HEK293 (cell line): ENCODE measurements around the gene USP5.

ENCODE experiments used
- FEZF1 ChIP-seq: fragments of 450-650 bp; formaldehyde crosslinking; IDR thresholded peaks from 2 replicates; pipeline ENCODE4 v1.5.1; 2016; ENCODE audit warnings: missing biosample characterization, missing genetic modification characterization
- GLIS1 ChIP-seq: fragments of 450-650 bp; formaldehyde crosslinking; IDR thresholded peaks from 2 replicates; pipeline ENCODE4 v1.5.1; 2016; ENCODE audit warnings: missing biosample characterization, missing genetic modification characterization
- KLF1 ChIP-seq: fragments of 450-650 bp; formaldehyde crosslinking; IDR thresholded peaks from 2 replicates; pipeline ENCODE4 v1.5.1; 2016; ENCODE audit warnings: missing biosample characterization, missing genetic modification characterization
- KLF9 ChIP-seq: fragments of 450-650 bp; formaldehyde crosslinking; IDR thresholded peaks from 2 replicates; pipeline ENCODE4 v1.5.1; 2016; ENCODE audit warnings: missing biosample characterization, missing genetic modification characterization, low read depth
- MYNN ChIP-seq: fragments of 450-650 bp; formaldehyde crosslinking; IDR thresholded peaks from 2 replicates; pipeline ENCODE4 v1.5.1; 2016; ENCODE audit warnings: missing biosample characterization, missing genetic modification characterization, borderline replicate concordance
- OVOL3 ChIP-seq: fragments of 450-650 bp; formaldehyde crosslinking; IDR thresholded peaks from 2 replicates; pipeline ENCODE4 v1.5.1; 2016; ENCODE audit warnings: missing biosample characterization, missing genetic modification characterization
- SCRT2 ChIP-seq: fragments of 450-650 bp; formaldehyde crosslinking; IDR thresholded peaks from 2 replicates; pipeline ENCODE4 v1.5.1; 2016; ENCODE audit warnings: missing biosample characterization, missing genetic modification characterization
- TCF7L2 ChIP-seq: IDR thresholded peaks from 2 replicates; pipeline ENCODE4 v1.6.1; 2011; ENCODE audit warnings: low read depth, mild to moderate bottlenecking, inconsistent platforms, low read length, moderate library complexity, borderline replicate concordance
- ZBTB21 ChIP-seq: fragments of 450-650 bp; formaldehyde crosslinking; IDR thresholded peaks from 2 replicates; pipeline ENCODE4 v1.5.1; 2017; ENCODE audit warnings: missing biosample characterization, missing genetic modification characterization
- ZFP3 ChIP-seq: fragments of 450-650 bp; formaldehyde crosslinking; IDR thresholded peaks from 2 replicates; pipeline ENCODE4 v1.5.1; 2016; ENCODE audit warnings: low read depth, missing biosample characterization, missing genetic modification characterization
- ZFP37 ChIP-seq: fragments of 450-650 bp; formaldehyde crosslinking; IDR thresholded peaks from 2 replicates; pipeline ENCODE4 v1.5.1; 2016; ENCODE audit warnings: missing biosample characterization, missing genetic modification characterization
- ZNF10 ChIP-seq: fragments of 450-650 bp; formaldehyde crosslinking; IDR thresholded peaks from 2 replicates; pipeline ENCODE4 v1.5.1; 2017; ENCODE audit warnings: missing biosample characterization, missing genetic modification characterization
- ZNF157 ChIP-seq: fragments of 450-650 bp; formaldehyde crosslinking; IDR thresholded peaks from 2 replicates; pipeline ENCODE4 v1.5.1; 2016; ENCODE audit warnings: missing biosample characterization, missing genetic modification characterization
- ZNF302 ChIP-seq: fragments of 450-650 bp; formaldehyde crosslinking; IDR thresholded peaks from 2 replicates; pipeline ENCODE4 v1.5.1; 2016; ENCODE audit warnings: missing biosample characterization, missing genetic modification characterization, low read depth
- ZNF311 ChIP-seq: fragments of 450-650 bp; formaldehyde crosslinking; IDR thresholded peaks from 2 replicates; pipeline ENCODE4 v1.5.1; 2017; ENCODE audit warnings: missing biosample characterization, missing genetic modification characterization, borderline replicate concordance
- ZNF416 ChIP-seq: fragments of 450-650 bp; formaldehyde crosslinking; IDR thresholded peaks from 2 replicates; pipeline ENCODE4 v1.5.1; 2016; ENCODE audit warnings: missing biosample characterization, missing genetic modification characterization
- ZNF510 ChIP-seq: fragments of 450-650 bp; formaldehyde crosslinking; IDR thresholded peaks from 2 replicates; pipeline ENCODE4 v1.5.1; 2018; ENCODE audit warnings: mild to moderate bottlenecking, missing genetic modification characterization, missing biosample characterization; ENCODE audit not compliant: insufficient replicate concordance
- ZNF558 ChIP-seq: fragments of 450-650 bp; formaldehyde crosslinking; IDR thresholded peaks from 2 replicates; pipeline ENCODE4 v1.5.1; 2016; ENCODE audit warnings: missing biosample characterization, missing genetic modification characterization
- ZNF561 ChIP-seq: fragments of 450-650 bp; IDR thresholded peaks from 2 replicates; pipeline ENCODE4 v1.5.1; 2018; ENCODE audit warnings: missing biosample characterization, missing genetic modification characterization, borderline replicate concordance
- ZNF624 ChIP-seq: fragments of 450-650 bp; formaldehyde crosslinking; IDR thresholded peaks from 2 replicates; pipeline ENCODE4 v1.5.1; 2017; ENCODE audit warnings: missing biosample characterization, missing genetic modification characterization
- ZNF654 ChIP-seq: fragments of 450-650 bp; formaldehyde crosslinking; IDR thresholded peaks from 2 replicates; pipeline ENCODE4 v1.5.1; 2016; ENCODE audit warnings: low read depth, missing biosample characterization, missing genetic modification characterization
- ZNF660 ChIP-seq: fragments of 450-650 bp; IDR thresholded peaks from 2 replicates; pipeline ENCODE4 v1.5.1; 2018; ENCODE audit warnings: missing biosample characterization, mild to moderate bottlenecking, missing genetic modification characterization
- ZNF677 ChIP-seq: fragments of 450-650 bp; IDR thresholded peaks from 2 replicates; pipeline ENCODE4 v1.5.0; 2018; ENCODE audit warnings: missing biosample characterization, mild to moderate bottlenecking, missing genetic modification characterization, moderate library complexity
- ZNF768 ChIP-seq: fragments of 450-650 bp; formaldehyde crosslinking; IDR thresholded peaks from 2 replicates; pipeline ENCODE4 v1.5.1; 2018; ENCODE audit warnings: missing biosample characterization, mild to moderate bottlenecking, missing genetic modification characterization
- ZNF791 ChIP-seq: fragments of 450-650 bp; formaldehyde crosslinking; IDR thresholded peaks from 2 replicates; pipeline ENCODE4 v1.5.1; 2016; ENCODE audit warnings: missing biosample characterization, missing genetic modification characterization
- TF ChIP-seq, protein P1 (sequence below): fragments of 450-650 bp; formaldehyde crosslinking; IDR thresholded peaks from 2 replicates; pipeline ENCODE4 v1.5.1; 2016; ENCODE audit warnings: missing biosample characterization, missing genetic modification characterization
- TF ChIP-seq, protein P2 (sequence below): fragments of 450-650 bp; formaldehyde crosslinking; IDR thresholded peaks from 2 replicates; pipeline ENCODE4 v1.5.1; 2016; ENCODE audit warnings: missing biosample characterization, missing genetic modification characterization
- TF ChIP-seq, protein P3 (sequence below): fragments of 450-650 bp; formaldehyde crosslinking; IDR thresholded peaks from 2 replicates; pipeline ENCODE4 v1.5.1; 2016; ENCODE audit warnings: missing biosample characterization, missing genetic modification characterization, borderline replicate concordance
- TF ChIP-seq, protein P4 (sequence below): fragments of 450-650 bp; formaldehyde crosslinking; IDR thresholded peaks from 2 replicates; pipeline ENCODE4 v1.5.1; 2016; ENCODE audit warnings: missing biosample characterization, missing genetic modification characterization

USP5 gene

DNA sequence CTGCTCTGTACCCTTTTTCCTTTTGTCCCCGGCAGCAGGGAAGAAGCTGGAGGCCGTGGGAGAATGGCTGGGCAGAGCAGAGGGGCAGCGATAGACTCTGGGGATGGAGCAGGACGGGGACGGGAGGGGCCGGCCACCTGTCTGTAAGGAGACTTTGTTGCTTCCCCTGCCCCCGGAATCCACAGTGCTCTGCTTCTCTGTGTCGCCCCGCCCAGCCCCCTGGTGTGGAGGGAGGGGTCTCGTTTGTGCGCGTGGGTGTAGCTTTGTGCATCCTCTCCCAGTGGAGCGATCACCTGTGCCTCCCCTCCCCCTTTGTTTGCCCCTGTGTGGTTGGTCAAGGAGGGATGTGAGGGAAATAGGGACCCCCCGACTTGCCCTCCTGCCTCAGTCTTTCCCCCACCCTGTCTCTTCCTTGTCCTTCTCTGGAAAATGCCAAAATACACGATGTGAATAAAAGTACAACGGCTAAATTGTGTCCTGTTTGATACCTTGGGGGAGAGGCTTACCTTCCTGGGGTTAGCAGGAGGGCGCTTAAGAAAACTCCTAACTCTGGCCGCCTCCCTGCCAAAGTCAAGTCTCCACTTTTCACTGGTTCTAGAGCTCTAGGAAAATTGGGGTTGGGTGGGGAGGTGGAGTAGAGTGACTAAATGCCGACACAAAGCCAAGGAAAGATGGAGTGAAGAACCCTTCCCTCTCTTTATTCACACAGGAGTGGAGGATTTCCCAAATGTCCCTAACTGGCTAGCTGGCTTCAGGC lies 14.4 kb downstream of the USP5 start (continued):
- TF ChIP-seq SCRT2 (tag by site-specific recombination) (peak; percentile 45; the same call in 1 of the 2 replicates), GLIS1 (tag by site-specific recombination) (0 out of 2 replicates have a peak, but pooled peaks have one; percentile 7), ZNF624 (tag by site-specific recombination) (no peak), ZNF510 (tag by site-specific recombination) (no peak), ZNF10 (tag by site-specific recombination) (no peak), OVOL3 (no peak), ZNF157 (tag by site-specific recombination) (no peak), FEZF1 (tag by site-specific recombination) (no peak), ZNF558 (tag by site-specific recombination) (no peak), ZNF561 (no peak), ZFP37 (tag by site-specific recombination) (no peak), ZNF416 (no peak), ZBTB21 (tag by site-specific recombination) (no peak), ZNF768 (tag by site-specific recombination) (no peak), ZNF791 (tag by site-specific recombination) (no peak), ZFP3 (tag by site-specific recombination) (no peak), KLF9 (tag by site-specific recombination) (no peak), ZNF654 (tag by site-specific recombination) (no peak), TCF7L2 (no peak), MYNN (tag by site-specific recombination) (no peak), ZNF302 (tag by site-specific recombination) (no peak), ZNF311 (tag by site-specific recombination) (no peak), ZNF660 (no peak), KLF1 (tag by site-specific recombination) (peak; percentile 90), ZNF677 (tag by site-specific recombination) (no peak)
- TF ChIP-seq, protein P1, sequence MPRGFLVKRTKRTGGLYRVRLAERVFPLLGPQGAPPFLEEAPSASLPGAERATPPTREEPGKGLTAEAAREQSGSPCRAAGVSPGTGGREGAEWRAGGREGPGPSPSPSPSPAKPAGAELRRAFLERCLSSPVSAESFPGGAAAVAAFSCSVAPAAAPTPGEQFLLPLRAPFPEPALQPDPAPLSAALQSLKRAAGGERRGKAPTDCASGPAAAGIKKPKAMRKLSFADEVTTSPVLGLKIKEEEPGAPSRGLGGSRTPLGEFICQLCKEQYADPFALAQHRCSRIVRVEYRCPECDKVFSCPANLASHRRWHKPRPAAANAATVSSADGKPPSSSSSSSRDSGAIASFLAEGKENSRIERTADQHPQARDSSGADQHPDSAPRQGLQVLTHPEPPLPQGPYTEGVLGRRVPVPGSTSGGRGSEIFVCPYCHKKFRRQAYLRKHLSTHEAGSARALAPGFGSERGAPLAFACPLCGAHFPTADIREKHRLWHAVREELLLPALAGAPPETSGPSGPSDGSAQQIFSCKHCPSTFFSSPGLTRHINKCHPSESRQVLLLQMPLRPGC (tag by site-specific recombination) = no peak
- TF ChIP-seq, protein P2, sequence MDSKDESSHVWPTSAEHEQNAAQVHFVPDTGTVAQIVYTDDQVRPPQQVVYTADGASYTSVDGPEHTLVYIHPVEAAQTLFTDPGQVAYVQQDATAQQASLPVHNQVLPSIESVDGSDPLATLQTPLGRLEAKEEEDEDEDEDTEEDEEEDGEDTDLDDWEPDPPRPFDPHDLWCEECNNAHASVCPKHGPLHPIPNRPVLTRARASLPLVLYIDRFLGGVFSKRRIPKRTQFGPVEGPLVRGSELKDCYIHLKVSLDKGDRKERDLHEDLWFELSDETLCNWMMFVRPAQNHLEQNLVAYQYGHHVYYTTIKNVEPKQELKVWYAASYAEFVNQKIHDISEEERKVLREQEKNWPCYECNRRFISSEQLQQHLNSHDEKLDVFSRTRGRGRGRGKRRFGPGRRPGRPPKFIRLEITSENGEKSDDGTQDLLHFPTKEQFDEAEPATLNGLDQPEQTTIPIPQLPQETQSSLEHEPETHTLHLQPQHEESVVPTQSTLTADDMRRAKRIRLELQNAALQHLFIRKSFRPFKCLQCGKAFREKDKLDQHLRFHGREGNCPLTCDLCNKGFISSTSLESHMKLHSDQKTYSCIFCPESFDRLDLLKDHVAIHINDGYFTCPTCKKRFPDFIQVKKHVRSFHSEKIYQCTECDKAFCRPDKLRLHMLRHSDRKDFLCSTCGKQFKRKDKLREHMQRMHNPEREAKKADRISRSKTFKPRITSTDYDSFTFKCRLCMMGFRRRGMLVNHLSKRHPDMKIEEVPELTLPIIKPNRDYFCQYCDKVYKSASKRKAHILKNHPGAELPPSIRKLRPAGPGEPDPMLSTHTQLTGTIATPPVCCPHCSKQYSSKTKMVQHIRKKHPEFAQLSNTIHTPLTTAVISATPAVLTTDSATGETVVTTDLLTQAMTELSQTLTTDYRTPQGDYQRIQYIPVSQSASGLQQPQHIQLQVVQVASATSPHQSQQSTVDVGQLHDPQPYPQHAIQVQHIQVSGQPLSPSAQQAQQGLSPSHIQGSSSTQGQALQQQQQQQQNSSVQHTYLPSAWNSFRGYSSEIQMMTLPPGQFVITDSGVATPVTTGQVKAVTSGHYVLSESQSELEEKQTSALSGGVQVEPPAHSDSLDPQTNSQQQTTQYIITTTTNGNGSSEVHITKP = 0 out of 2 replicates have a peak, but pooled peaks have one; percentile 37
- TF ChIP-seq, protein P3, sequence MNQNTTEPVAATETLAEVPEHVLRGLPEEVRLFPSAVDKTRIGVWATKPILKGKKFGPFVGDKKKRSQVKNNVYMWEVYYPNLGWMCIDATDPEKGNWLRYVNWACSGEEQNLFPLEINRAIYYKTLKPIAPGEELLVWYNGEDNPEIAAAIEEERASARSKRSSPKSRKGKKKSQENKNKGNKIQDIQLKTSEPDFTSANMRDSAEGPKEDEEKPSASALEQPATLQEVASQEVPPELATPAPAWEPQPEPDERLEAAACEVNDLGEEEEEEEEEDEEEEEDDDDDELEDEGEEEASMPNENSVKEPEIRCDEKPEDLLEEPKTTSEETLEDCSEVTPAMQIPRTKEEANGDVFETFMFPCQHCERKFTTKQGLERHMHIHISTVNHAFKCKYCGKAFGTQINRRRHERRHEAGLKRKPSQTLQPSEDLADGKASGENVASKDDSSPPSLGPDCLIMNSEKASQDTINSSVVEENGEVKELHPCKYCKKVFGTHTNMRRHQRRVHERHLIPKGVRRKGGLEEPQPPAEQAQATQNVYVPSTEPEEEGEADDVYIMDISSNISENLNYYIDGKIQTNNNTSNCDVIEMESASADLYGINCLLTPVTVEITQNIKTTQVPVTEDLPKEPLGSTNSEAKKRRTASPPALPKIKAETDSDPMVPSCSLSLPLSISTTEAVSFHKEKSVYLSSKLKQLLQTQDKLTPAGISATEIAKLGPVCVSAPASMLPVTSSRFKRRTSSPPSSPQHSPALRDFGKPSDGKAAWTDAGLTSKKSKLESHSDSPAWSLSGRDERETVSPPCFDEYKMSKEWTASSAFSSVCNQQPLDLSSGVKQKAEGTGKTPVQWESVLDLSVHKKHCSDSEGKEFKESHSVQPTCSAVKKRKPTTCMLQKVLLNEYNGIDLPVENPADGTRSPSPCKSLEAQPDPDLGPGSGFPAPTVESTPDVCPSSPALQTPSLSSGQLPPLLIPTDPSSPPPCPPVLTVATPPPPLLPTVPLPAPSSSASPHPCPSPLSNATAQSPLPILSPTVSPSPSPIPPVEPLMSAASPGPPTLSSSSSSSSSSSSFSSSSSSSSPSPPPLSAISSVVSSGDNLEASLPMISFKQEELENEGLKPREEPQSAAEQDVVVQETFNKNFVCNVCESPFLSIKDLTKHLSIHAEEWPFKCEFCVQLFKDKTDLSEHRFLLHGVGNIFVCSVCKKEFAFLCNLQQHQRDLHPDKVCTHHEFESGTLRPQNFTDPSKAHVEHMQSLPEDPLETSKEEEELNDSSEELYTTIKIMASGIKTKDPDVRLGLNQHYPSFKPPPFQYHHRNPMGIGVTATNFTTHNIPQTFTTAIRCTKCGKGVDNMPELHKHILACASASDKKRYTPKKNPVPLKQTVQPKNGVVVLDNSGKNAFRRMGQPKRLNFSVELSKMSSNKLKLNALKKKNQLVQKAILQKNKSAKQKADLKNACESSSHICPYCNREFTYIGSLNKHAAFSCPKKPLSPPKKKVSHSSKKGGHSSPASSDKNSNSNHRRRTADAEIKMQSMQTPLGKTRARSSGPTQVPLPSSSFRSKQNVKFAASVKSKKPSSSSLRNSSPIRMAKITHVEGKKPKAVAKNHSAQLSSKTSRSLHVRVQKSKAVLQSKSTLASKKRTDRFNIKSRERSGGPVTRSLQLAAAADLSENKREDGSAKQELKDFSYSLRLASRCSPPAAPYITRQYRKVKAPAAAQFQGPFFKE (tag by site-specific recombination) = no peak
- TF ChIP-seq, protein P4, sequence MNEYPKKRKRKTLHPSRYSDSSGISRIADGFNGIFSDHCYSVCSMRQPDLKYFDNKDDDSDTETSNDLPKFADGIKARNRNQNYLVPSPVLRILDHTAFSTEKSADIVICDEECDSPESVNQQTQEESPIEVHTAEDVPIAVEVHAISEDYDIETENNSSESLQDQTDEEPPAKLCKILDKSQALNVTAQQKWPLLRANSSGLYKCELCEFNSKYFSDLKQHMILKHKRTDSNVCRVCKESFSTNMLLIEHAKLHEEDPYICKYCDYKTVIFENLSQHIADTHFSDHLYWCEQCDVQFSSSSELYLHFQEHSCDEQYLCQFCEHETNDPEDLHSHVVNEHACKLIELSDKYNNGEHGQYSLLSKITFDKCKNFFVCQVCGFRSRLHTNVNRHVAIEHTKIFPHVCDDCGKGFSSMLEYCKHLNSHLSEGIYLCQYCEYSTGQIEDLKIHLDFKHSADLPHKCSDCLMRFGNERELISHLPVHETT (tag by site-specific recombination) = no peak
